GM06990 (cell line): Measurements from ENCODE around the gene SCIN.
"Not testable (repeated sequence)": the region's sequence is repeated elsewhere in the genome, so short reads cannot be mapped to it uniquely, and the experiment has no call there.

Experiments used
- DNase-seq: peaks from one replicate; pipeline ENCODE4 v3.0.0-alpha.2; 2011; ENCODE audit not compliant: insufficient read length; ENCODE audit errors: extremely low read depth
- H3K27me3 ChIP-seq: replicated peaks from 2 replicates; pipeline ENCODE4 v1.6.0; 2011; ENCODE audit warnings: low read length; ENCODE audit not compliant: control insufficient read depth, insufficient read depth
- H3K36me3 ChIP-seq: 2 replicates; pipeline ENCODE4 v1.5.1; 2011; ENCODE audit warnings: low read length; ENCODE audit not compliant: control insufficient read depth, insufficient read depth
- H3K4me3 ChIP-seq: replicated peaks from 2 replicates; pipeline ENCODE4 v1.5.1; 2011; ENCODE audit warnings: low read depth, mild to moderate bottlenecking, control low read depth, low read length
- CTCF ChIP-seq: IDR thresholded peaks from 2 replicates; pipeline ENCODE4 v1.5.1; 2011; ENCODE audit warnings: low read length, control low read depth, mild to moderate bottlenecking, inconsistent platforms; ENCODE audit not compliant: insufficient read depth, poor library complexity, severe bottlenecking

The SCIN gene

GRCh38 chr7:12552876-12553275, 17.6 kb upstream of the SCIN start:
- Histone ChIP-seq H3K4me3 (no peak overlapping the region), H3K27me3 (no peaks in the 10 kb centered on the region), H3K36me3 (no peaks in the 10 kb centered on the region)
- DNase-seq, result no peak
- TF ChIP-seq CTCF, result no peak

- H3K27me3 ChIP-seq, result no peaks in the 10 kb centered on the region
- no peak for TF ChIP-seq CTCF
- no peaks in the 10 kb centered on the region for H3K36me3 ChIP-seq
- no peak overlapping the region for H3K4me3 ChIP-seq
- DNase-seq, result no peak
These were observed 17.1 kb upstream of the SCIN start for GRCh38 chr7:12553416-12553815.

GRCh38 chr7:12554351-12554750, 16.2 kb upstream of the SCIN start:
- no peak for TF ChIP-seq CTCF
- DNase-seq, result no peak
- Histone ChIP-seq H3K27me3 (no peaks in the 10 kb centered on the region), H3K4me3 (no peak overlapping the region), H3K36me3 (no peaks in the 10 kb centered on the region)

- TF ChIP-seq CTCF, result no peak
These were observed 15.6 kb upstream of the SCIN start for GRCh38 chr7:12554872-12555271.

GRCh38 chr7:12555695-12556094, 14.8 kb upstream of the SCIN start:
- DNase-seq, H3K27me3 ChIP-seq, H3K4me3 ChIP-seq, H3K36me3 ChIP-seq: not testable (repeated sequence)

More at GRCh38 chr7:12554872-12555271, 15.6 kb upstream of the SCIN start:
- H3K36me3 ChIP-seq, result no peaks in the 10 kb centered on the region
- no peaks in the 10 kb centered on the region for H3K27me3 ChIP-seq
- H3K4me3 ChIP-seq, result no peak overlapping the region
- DNase-seq, result no peak

- not testable (repeated sequence) for DNase-seq, H3K4me3 ChIP-seq, H3K27me3 ChIP-seq, H3K36me3 ChIP-seq
These were observed 14.3 kb upstream of the SCIN start for GRCh38 chr7:12556139-12556792.

GRCh38 chr7:12557282-12557681, 13.2 kb upstream of the SCIN start:
- Histone ChIP-seq H3K27me3 (no peaks in the 10 kb centered on the region), H3K36me3 (no peaks in the 10 kb centered on the region), H3K4me3 (no peak overlapping the region)
- DNase-seq, result no peak
- no peak for TF ChIP-seq CTCF
